ENCODE measurements around the gene CCDC167. TPM values are rescaled to one million over a fixed set of nuclear protein-coding genes. Genes with fewer than 3 reads are reported as not detected.

CCDC167 gene
- total and polyA plus RNA-seq, 2 donors from 2014 or later = 15.7 to 63.5 TPM

DNA sequence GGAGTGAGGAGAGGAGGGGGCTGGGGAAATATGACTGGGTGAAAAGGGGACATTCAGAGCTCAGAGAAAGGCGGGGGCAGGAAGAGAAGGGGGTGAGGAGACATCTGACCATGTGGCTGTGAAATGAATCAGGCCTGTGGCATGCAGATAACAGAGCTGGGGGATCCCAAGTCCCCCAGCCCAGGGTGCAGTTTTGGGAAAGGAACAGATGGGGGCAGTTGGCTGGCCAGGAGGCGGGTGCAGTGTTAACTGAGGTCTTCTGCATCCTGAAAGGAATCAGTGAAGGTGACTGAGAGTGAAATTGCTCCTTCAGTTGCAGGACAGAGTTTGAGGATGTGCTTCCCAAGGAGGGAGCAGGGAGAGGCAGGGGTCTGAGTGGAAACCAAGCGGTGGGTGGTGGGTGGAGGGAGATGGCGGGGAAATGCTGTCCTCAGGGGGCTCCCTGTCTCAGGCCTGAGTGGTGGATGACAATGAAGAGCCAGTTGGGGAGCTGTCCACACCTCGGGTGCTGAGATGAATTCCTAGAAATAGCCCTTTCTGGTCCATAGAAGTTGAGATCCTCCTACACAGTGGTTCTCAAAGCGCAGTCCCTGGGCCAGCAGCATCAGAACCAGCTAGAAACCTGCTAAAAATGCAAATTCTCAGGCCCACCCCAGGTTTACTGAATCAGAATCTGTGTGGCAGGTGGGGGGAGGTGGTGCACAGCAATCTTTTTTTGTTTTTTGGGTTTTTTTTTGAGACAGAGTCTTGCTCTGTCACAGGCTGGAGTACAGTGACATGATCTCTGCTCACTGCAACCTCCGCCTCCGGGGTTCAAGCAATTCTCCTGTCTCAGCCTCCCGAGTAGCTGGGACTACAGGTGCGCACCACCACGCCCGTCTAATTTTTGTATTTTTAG is 26.0 kb upstream of the CCDC167 start:
- DNase-seq (peak in 3 of 5 donors; percentile 72 to 78 (median 73)), FAIRE-seq (no peak)
- Histone ChIP-seq H3K36me3 (ENCODE audit: control insufficient read depth in 2 of 3, insufficient read depth in 3 of 3, low read length in 3 of 3) (no peaks in the 10 kb centered on the region), H3K27me3 (ENCODE audit: control insufficient read depth, insufficient read depth, low read length) (no peaks in the 10 kb centered on the region), H3K27ac (ENCODE audit: low read depth in 2 of 2, low read length in 2 of 2) (no peak overlapping the region), H3K9me3 (ENCODE audit: control insufficient read depth in 2 of 3, insufficient read depth in 1 of 3, low read length in 3 of 3) (no peaks in the 10 kb centered on the region), H3K9ac (ENCODE audit: low read length in 3 of 3) (no peak overlapping the region), H3K4me1 (ENCODE audit: control insufficient read depth in 2 of 3, insufficient read depth in 2 of 3, low read depth in 1 of 3, low read length in 3 of 3) (no peaks in the 10 kb centered on the region), H3K4me3 (ENCODE audit: low read length in 3 of 3) (no peak overlapping the region)
- TF ChIP-seq, protein P1, sequence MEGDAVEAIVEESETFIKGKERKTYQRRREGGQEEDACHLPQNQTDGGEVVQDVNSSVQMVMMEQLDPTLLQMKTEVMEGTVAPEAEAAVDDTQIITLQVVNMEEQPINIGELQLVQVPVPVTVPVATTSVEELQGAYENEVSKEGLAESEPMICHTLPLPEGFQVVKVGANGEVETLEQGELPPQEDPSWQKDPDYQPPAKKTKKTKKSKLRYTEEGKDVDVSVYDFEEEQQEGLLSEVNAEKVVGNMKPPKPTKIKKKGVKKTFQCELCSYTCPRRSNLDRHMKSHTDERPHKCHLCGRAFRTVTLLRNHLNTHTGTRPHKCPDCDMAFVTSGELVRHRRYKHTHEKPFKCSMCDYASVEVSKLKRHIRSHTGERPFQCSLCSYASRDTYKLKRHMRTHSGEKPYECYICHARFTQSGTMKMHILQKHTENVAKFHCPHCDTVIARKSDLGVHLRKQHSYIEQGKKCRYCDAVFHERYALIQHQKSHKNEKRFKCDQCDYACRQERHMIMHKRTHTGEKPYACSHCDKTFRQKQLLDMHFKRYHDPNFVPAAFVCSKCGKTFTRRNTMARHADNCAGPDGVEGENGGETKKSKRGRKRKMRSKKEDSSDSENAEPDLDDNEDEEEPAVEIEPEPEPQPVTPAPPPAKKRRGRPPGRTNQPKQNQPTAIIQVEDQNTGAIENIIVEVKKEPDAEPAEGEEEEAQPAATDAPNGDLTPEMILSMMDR (IDR thresholded peaks at IDR 0.05; ENCODE audit: borderline replicate concordance, extremely low read depth, insufficient read depth) = no peak
- intact Hi-C loops (cut with DNase I) = no loop called here

DNA sequence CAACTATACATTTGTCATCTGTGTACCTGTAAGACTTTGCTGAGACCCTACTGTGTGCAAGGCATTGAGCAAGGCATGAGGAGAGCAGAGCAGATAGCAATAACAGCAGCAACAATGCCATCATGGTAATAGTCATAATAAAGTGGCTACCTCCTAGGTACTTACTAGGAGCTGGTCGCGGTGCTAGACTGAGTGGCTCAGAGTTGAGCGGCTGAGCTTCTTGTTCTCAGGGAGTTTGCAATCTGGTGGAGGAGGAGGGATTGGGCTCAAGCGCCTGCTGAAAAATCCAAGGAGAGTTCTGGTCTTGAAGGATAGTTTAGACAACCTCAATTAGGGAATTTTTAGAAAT is 25.3 kb upstream of the CCDC167 start:
- Histone ChIP-seq H3K9me3 (ENCODE audit: control insufficient read depth in 2 of 3, insufficient read depth in 1 of 3, low read length in 3 of 3) (no peaks in the 10 kb centered on the region), H3K27ac (ENCODE audit: low read depth in 2 of 2, low read length in 2 of 2) (no peak overlapping the region), H3K4me1 (ENCODE audit: control insufficient read depth in 2 of 3, insufficient read depth in 2 of 3, low read depth in 1 of 3, low read length in 3 of 3) (no peaks in the 10 kb centered on the region), H3K36me3 (ENCODE audit: control insufficient read depth in 2 of 3, insufficient read depth in 3 of 3, low read length in 3 of 3) (no peaks in the 10 kb centered on the region), H3K27me3 (ENCODE audit: control insufficient read depth, insufficient read depth, low read length) (no peaks in the 10 kb centered on the region), H3K9ac (ENCODE audit: low read length in 3 of 3) (no peak overlapping the region), H3K4me3 (ENCODE audit: low read length in 3 of 3) (no peak overlapping the region)
- TF ChIP-seq, protein P1 (IDR thresholded peaks at IDR 0.05; ENCODE audit: borderline replicate concordance, extremely low read depth, insufficient read depth) = no peak
- no peak for DNase-seq
- intact Hi-C loops (cut with DNase I) = no loop called here
- FAIRE-seq = no peak

DNA sequence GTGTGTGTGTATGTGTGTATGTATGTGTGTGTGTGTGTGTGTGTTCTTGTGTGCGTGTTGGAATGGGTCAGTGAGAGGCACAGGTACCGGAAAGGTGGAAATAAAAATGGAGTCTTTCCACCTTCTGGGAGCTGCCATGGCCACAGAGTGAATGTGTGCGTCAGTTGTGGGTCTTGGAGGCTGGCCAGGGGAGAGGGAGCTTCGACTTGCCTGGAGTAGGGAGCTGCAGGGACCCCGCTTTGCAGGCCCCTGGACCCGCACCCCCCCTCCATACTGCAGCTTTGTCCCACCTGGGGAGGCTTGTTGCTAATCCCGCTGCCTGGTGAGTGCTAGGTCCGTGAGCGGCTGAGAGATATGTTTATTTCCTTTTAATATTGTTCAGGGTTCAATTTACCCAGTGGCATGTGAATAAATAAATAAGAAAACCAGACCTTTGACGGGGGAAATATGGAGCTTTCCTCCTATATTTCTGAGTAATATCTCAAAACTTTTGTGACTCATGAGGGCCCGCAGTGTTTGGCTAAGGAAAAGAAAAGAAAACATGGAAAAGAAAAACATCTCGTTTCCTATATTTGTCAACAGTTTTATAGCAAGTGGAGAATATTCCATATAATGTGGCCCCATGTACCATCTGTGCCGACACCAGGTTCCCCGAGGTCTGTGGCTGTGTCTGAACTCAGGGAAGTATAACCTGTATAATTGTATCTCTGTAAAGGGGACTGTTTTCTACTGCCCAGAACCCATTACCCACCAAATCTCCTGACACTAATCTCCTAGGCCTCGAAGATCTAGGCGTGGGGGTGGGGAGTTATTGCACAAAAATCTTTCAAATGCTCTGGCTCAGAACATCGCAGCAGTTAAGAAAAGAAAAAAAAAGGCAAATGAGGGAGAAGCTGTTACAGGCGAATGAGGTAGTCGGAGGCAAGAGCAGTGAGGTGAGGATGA is 24.6 kb upstream of the CCDC167 start:
- Histone ChIP-seq H3K9ac (ENCODE audit: low read length in 3 of 3) (no peak overlapping the region), H3K27me3 (ENCODE audit: control insufficient read depth, insufficient read depth, low read length) (no peaks in the 10 kb centered on the region), H3K36me3 (ENCODE audit: control insufficient read depth in 2 of 3, insufficient read depth in 3 of 3, low read length in 3 of 3) (no peaks in the 10 kb centered on the region), H3K4me3 (ENCODE audit: low read length in 3 of 3) (no peak overlapping the region), H3K27ac (ENCODE audit: low read depth in 2 of 2, low read length in 2 of 2) (no peak overlapping the region), H3K9me3 (ENCODE audit: control insufficient read depth in 2 of 3, insufficient read depth in 1 of 3, low read length in 3 of 3) (no peaks in the 10 kb centered on the region), H3K4me1 (ENCODE audit: control insufficient read depth in 2 of 3, insufficient read depth in 2 of 3, low read depth in 1 of 3, low read length in 3 of 3) (no peaks in the 10 kb centered on the region)
- intact Hi-C loops (cut with DNase I) = no loop called here
- DNase-seq = no peak
- TF ChIP-seq, protein P1 (IDR thresholded peaks at IDR 0.05; ENCODE audit: borderline replicate concordance, extremely low read depth, insufficient read depth) = no peak
- no peak for FAIRE-seq

Data from kidney (tissue), 14 donors.